CD8-positive, alpha-beta memory T cell (primary cell): Measurements from ENCODE around the gene LRP1B. TPM values are rescaled to one million over a fixed set of nuclear protein-coding genes. Genes with fewer than 3 reads are reported as not detected.

Experiments used
- CTCF ChIA-PET: fragments of 350-600 bp; sonication (Branson Sonifier 250); formaldehyde crosslinking; loops from one replicate; lab custom pipeline; 2021; ENCODE audit warnings: antibody characterized with exemption; lab: Charles Lee
- POLR2A ChIA-PET: fragments of 350-600 bp; sonication (Branson Sonifier 250); formaldehyde crosslinking; loops from one replicate; lab custom pipeline; 2021; ENCODE audit warnings: antibody characterized with exemption; lab: Charles Lee
- DNase-seq, 5 donors: peaks; one replicate each; pipeline versions ENCODE4 v3.0.0 to v3.0.0-alpha.2; 2020 to 2022; ENCODE audit warnings: mixed read lengths in 1 of 5
- H3K27ac ChIP-seq: one replicate; pipeline ENCODE4 v1.7.0; 2013; ENCODE audit warnings: low read depth, mild to moderate bottlenecking, low read length, moderate library complexity
- H3K27me3 ChIP-seq: 2 replicates; pipeline ENCODE4 v1.7.0; 2013; ENCODE audit warnings: low read length, mild to moderate bottlenecking; ENCODE audit not compliant: insufficient read depth, poor library complexity, severe bottlenecking
- H3K36me3 ChIP-seq: 2 replicates; pipeline ENCODE4 v1.7.0; 2013; ENCODE audit warnings: mild to moderate bottlenecking, low read length, moderate library complexity; ENCODE audit not compliant: insufficient read depth
- H3K4me1 ChIP-seq: 2 replicates; pipeline ENCODE4 v1.7.0; 2013; ENCODE audit warnings: mild to moderate bottlenecking, low read length, moderate library complexity; ENCODE audit not compliant: insufficient read depth
- H3K4me3 ChIP-seq: 2 replicates; pipeline ENCODE4 v1.7.0; 2013; ENCODE audit warnings: mild to moderate bottlenecking, low read length
- H3K9me3 ChIP-seq: 2 replicates; pipeline ENCODE4 v1.7.0; 2013; ENCODE audit warnings: mild to moderate bottlenecking, low read length
- H3K27ac Mint-ChIP-seq, 8 donors: one replicate each; pipeline ENCODE4 v1.8.0; 2020 to 2021; ENCODE audit warnings: mixed read lengths in 8 of 8, mild to moderate bottlenecking in 6 of 8, inconsistent platforms in 3 of 8, moderate library complexity in 3 of 8
- H3K27me3 Mint-ChIP-seq, 2 donors: one replicate each; pipeline ENCODE4 v1.8.0; 2020 to 2021; ENCODE audit warnings: mixed read lengths in 2 of 2, mild to moderate bottlenecking in 1 of 2, moderate library complexity in 1 of 2
- H3K36me3 Mint-ChIP-seq, 3 donors: one replicate each; pipeline ENCODE4 v1.8.0; 2020 to 2021; ENCODE audit warnings: mixed read lengths in 3 of 3, inconsistent platforms in 1 of 3, mild to moderate bottlenecking in 1 of 3
- H3K4me1 Mint-ChIP-seq, 3 donors: one replicate each; pipeline ENCODE4 v1.8.0; 2020 to 2021; ENCODE audit warnings: mixed read lengths in 3 of 3, inconsistent platforms in 1 of 3, mild to moderate bottlenecking in 1 of 3
- H3K4me3 Mint-ChIP-seq, 7 donors: one replicate each; pipeline ENCODE4 v1.8.0; 2020 to 2021; ENCODE audit warnings: mixed read lengths in 7 of 7, mild to moderate bottlenecking in 6 of 7, moderate library complexity in 4 of 7, inconsistent platforms in 2 of 7
- H3K9me3 Mint-ChIP-seq, 5 donors: one replicate each; pipeline ENCODE4 v1.8.0; 2020 to 2022; ENCODE audit warnings: mixed read lengths in 5 of 5, mild to moderate bottlenecking in 3 of 5, moderate library complexity in 2 of 5, inconsistent platforms in 1 of 5
- polyA plus RNA-seq: library from polyadenylated mRNA; unstranded; fragments of 300-500 nt; fragmentation: Illumina TruSeq; gene quantifications from one replicate; pipeline ENCODE4 v1.2.3, GENCODE V29; 2021
- total RNA-seq, 2 experiments: library from RNA; stranded (reverse); gene quantifications; one replicate each; pipeline ENCODE4 v1.2.3, GENCODE V29; 2021

The LRP1B gene
- total and polyA plus RNA-seq, 3 experiments from 2014 or later = not detected

DNA sequence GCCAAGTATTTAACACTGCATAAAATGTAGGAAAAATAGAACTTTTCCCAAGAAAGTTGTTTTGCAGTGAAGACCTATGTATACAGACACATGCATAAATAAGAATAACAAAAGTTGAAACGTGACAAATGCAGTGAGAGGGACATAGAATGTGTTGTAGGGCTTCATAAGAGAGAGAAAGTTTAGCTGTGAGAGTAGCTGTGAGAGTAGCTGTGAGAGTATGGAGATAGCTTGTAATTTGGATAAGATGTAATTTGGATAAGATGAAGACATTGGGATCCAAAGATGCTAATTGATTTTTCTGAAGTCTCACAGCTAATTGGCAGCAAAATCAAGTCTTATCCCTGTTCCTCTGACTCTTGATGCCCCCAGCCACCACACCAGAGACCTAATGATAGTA lies 170.9 kb downstream of the LRP1B start:
- CTCF ChIA-PET = no interaction called here
- H3K4me1 ChIP-seq = no peaks in the 10 kb centered on the region
- H3K9me3 ChIP-seq = no peaks in the 10 kb centered on the region
- no peaks in the 10 kb centered on the region for H3K36me3 ChIP-seq
- H3K27ac ChIP-seq = no peak overlapping the region
- H3K4me3 Mint-ChIP-seq = no peak overlapping the region
- H3K4me1 Mint-ChIP-seq = no peaks in the 10 kb centered on the region
- no peaks in the 10 kb centered on the region for H3K27me3 ChIP-seq
- peaks cover 0 to 32% (median 5%) of the 10 kb centered on the region in 5 donors for H3K9me3 Mint-ChIP-seq
- H3K36me3 Mint-ChIP-seq = no peaks in the 10 kb centered on the region
- no peak for DNase-seq
- no peak overlapping the region for H3K4me3 ChIP-seq
- POLR2A ChIA-PET = no interaction called here
- no peaks in the 10 kb centered on the region for H3K27me3 Mint-ChIP-seq
- no peak overlapping the region for H3K27ac Mint-ChIP-seq

DNA sequence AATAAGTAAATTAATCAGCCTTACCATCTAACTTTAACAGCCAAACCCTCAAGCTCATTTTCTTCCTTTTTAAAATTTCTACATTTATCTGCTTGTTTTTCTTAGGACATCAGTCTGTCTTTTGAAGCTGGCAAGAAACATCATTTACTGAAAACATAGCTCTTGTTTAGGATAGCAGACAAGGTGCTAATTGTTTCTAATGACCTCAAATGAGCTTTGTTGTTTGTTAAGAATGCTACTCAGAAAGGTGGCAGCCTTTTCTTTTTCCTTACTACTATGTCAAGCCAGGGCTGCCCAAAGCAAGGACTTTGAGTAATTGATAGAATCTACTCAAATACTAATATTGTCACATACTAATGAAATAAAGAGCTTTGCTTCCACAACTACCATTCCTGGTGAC lies 171.8 kb downstream of the LRP1B start:
- CTCF ChIA-PET = no interaction called here
- Mint-ChIP-seq H3K4me1 (no peaks in the 10 kb centered on the region), H3K27ac (no peak overlapping the region), H3K9me3 (peaks cover 0 to 39% (median 5%) of the 10 kb centered on the region in 5 donors), H3K36me3 (no peaks in the 10 kb centered on the region), H3K4me3 (no peak overlapping the region), H3K27me3 (no peaks in the 10 kb centered on the region)
- Histone ChIP-seq H3K9me3 (no peaks in the 10 kb centered on the region), H3K27ac (no peak overlapping the region), H3K4me3 (no peak overlapping the region), H3K27me3 (no peaks in the 10 kb centered on the region), H3K36me3 (no peaks in the 10 kb centered on the region), H3K4me1 (no peaks in the 10 kb centered on the region)
- no peak for DNase-seq
- POLR2A ChIA-PET = no interaction called here

DNA sequence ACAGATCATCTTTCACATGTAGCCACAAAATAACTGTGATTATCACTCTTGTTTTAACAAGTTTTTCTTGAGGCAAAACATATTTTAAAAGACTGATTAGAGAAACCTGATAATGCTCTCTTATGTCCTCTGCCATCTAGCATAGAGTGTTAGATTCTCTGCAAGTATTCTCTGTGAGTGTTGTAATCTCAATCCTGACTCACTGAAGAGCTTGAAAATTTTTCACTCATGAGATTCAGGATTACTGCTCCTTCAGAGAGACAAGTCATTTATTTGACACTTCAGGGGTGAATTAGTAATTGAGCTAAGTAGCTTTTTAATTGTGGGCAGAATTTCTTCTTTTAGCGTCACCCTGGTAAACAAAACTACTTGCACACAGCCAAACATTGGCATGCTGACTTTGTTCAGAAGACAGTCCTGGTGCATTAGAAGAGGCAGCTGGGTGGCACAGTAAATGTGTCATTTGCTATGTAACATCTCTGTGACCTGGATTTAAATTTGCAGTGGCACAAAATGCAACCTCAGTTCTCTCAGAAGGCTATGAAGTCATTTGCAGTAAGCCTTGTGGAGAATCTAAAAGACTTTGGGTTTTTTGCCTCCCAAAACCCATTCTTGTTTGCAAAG lies 172.9 kb downstream of the LRP1B start:
- Mint-ChIP-seq H3K9me3 (peaks cover 0 to 44% (median 5%) of the 10 kb centered on the region in 5 donors), H3K36me3 (no peaks in the 10 kb centered on the region), H3K4me3 (no peak overlapping the region), H3K27me3 (no peaks in the 10 kb centered on the region), H3K27ac (no peak overlapping the region), H3K4me1 (no peaks in the 10 kb centered on the region)
- Histone ChIP-seq H3K27me3 (no peaks in the 10 kb centered on the region), H3K4me3 (no peak overlapping the region), H3K4me1 (no peaks in the 10 kb centered on the region), H3K9me3 (no peaks in the 10 kb centered on the region), H3K36me3 (no peaks in the 10 kb centered on the region), H3K27ac (no peak overlapping the region)
- CTCF ChIA-PET = no interaction called here
- no peak for DNase-seq
- POLR2A ChIA-PET = no interaction called here

DNA sequence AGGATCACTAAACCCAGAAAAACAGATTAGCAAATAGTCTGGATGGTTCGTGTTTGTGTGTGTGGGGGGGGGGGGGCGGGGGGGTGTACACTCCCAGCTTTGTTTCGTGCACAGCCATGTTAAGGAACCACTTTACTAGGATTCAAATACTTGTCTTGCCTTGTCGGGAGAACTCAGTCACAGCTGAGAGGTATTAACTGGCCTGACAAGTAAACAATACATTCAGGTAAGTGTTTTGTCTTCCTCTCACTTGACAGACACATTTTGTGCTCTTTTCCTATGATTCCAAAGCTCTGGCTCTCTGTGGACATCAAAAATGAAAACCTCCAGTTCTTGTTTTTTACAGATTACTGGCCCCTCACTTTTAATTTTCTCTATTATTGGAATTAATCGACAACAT lies 173.5 kb downstream of the LRP1B start:
- H3K36me3 Mint-ChIP-seq = no peaks in the 10 kb centered on the region
- ChIA-PET POLR2A (no interaction called here), CTCF (no interaction called here)
- H3K27ac Mint-ChIP-seq = no peak overlapping the region
- no peaks in the 10 kb centered on the region for H3K36me3 ChIP-seq
- H3K4me3 ChIP-seq = no peak overlapping the region
- no peaks in the 10 kb centered on the region for H3K27me3 ChIP-seq
- H3K27ac ChIP-seq = no peak overlapping the region
- H3K4me3 Mint-ChIP-seq = no peak overlapping the region
- no peaks in the 10 kb centered on the region for H3K27me3 Mint-ChIP-seq
- no peaks in the 10 kb centered on the region for H3K9me3 ChIP-seq
- DNase-seq = no peak
- no peaks in the 10 kb centered on the region for H3K4me1 Mint-ChIP-seq
- H3K4me1 ChIP-seq = no peaks in the 10 kb centered on the region
- peaks cover 0 to 48% (median 4%) of the 10 kb centered on the region in 5 donors for H3K9me3 Mint-ChIP-seq

DNA sequence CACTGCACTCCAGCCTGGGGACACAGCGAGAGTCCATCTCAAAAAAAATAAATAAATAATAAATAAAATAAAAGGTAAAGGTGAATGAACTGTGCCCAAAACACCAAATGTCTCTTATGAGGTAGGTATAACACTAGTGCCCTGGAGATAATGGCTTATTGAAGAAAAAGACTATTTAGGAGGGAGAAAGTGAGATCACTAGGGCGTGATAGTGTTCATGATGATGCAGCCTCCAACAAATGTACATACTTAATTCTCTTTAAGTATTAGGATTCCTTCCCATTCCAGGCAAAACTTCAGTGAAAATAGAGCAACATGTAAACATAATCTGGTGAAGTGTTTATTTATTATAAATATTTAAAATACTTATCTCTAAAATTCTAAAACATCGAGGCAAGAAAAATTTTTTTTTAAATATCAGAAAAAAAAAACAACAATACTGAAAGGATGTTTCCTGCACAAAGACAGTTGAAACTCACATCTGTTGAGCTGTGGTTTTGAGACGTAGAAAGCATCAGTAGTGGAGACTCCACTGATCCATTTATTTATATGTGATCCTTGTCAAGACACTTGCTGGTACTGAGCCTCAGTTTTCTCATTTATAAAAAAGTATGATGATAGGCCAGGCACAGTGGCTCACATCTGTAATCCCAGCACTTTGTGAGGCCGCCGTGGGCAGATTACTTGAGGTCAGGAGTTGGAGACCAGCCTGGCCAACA lies 183.3 kb downstream of the LRP1B start:
- Mint-ChIP-seq H3K9me3 (peaks cover 5 to 28% (median 18%) of the 10 kb centered on the region in 5 donors), H3K27ac (no peak overlapping the region), H3K36me3 (peaks cover 0 to 1% (median 0%) of the 10 kb centered on the region in 3 donors), H3K27me3 (no peaks in the 10 kb centered on the region), H3K4me1 (no peaks in the 10 kb centered on the region), H3K4me3 (no peak overlapping the region)
- no peak for DNase-seq
- no peaks in the 10 kb centered on the region for H3K4me1 ChIP-seq
- POLR2A ChIA-PET = no interaction called here
- CTCF ChIA-PET = no interaction called here
- no peaks in the 10 kb centered on the region for H3K9me3 ChIP-seq
- no peaks in the 10 kb centered on the region for H3K27me3 ChIP-seq
- no peak overlapping the region for H3K4me3 ChIP-seq
- no peaks in the 10 kb centered on the region for H3K36me3 ChIP-seq
- H3K27ac ChIP-seq = no peak overlapping the region

DNA sequence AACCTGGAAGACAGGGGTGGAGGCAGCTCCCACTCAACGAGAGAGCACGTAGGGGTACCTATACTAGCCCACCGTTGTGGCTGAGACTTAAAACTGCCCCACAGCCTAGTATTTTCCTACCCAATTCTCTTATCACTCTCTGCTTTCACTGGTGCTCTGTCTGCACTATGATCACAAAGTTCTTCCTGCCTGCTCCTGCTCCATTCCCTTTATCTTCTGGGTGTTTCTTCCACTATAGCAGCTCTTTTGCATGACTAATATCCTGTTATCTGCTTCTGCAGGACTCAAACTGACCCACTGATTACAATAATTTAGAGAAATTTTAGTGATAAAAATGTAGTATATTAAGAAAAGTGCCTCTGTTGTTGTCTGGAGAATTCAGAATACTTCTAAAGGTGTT lies 184.8 kb downstream of the LRP1B start:
- no peak overlapping the region for H3K4me3 Mint-ChIP-seq
- no peak for DNase-seq
- H3K36me3 Mint-ChIP-seq = peaks cover 0 to 1% (median 0%) of the 10 kb centered on the region in 3 donors
- CTCF ChIA-PET = no interaction called here
- Histone ChIP-seq H3K4me1 (no peaks in the 10 kb centered on the region), H3K27me3 (no peaks in the 10 kb centered on the region), H3K36me3 (no peaks in the 10 kb centered on the region), H3K9me3 (no peaks in the 10 kb centered on the region), H3K27ac (no peak overlapping the region), H3K4me3 (no peak overlapping the region)
- POLR2A ChIA-PET = no interaction called here
- peaks cover 5 to 30% (median 16%) of the 10 kb centered on the region in 5 donors for H3K9me3 Mint-ChIP-seq
- H3K27ac Mint-ChIP-seq = peak overlapping the region in 1 of 8 donors; percentile 38
- H3K4me1 Mint-ChIP-seq = no peaks in the 10 kb centered on the region
- H3K27me3 Mint-ChIP-seq = no peaks in the 10 kb centered on the region

DNA sequence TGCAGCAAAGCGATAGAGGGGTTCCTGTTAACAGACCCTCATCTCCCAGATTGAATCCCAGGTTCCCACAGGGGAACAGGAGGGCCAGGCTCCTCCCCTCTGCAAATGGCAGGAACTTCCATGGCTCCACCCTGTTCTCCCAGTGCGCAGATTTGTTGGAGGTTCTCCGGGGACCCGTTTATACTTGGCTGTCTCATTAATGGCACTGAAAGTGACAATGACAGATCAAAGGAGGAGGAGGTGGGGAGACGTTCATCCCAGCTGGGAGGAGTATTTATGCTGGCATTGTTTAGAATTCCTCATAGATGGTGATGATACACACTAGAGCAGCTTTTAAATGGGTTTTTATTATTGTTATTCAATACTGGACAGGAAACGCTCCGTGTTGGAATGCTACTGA lies 186.9 kb downstream of the LRP1B start:
- no peak for DNase-seq
- H3K4me3 ChIP-seq = no peak overlapping the region

DNA sequence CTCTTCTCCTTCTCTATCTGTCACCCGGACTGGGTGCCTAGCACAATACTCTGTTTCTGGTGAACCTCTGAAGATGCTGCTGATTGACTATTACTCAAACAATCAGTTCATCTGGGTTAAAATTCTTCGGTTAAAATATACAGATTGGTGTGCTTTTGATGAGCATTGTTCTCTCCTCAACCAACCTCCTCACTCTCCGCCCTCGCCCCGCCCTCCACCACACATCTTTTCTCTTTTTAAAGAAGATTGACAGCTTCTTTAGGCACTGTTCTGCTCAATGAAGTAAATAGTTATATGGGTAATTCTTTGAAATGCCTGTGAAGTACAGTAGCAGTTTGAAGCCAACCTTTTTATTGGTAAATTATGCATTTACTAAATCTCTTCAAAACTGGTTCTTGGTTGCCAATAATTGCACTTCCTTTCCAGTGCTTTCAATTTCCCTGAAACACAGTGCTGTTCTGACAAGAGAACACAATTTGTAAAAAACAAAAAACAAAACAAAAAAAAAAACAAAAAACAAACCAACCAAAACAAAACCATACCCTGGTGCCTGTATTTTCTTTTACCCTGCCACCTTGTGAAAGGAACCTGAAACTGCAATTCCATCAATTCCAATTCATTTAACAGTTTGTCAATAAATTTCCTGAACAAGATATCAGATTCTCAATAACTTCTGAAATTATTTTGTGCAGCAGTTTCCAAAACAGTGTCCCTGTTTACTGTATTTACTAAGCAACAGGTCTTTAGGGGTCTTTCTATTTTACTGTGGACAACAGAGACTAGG lies 188.6 kb downstream of the LRP1B start:
- Mint-ChIP-seq H3K27ac (no peak overlapping the region), H3K4me1 (no peaks in the 10 kb centered on the region), H3K27me3 (no peaks in the 10 kb centered on the region), H3K4me3 (no peak overlapping the region), H3K36me3 (peaks cover 0 to 1% (median 0%) of the 10 kb centered on the region in 3 donors), H3K9me3 (peaks cover 8 to 40% (median 16%) of the 10 kb centered on the region in 5 donors)
- DNase-seq = no peak
- ChIA-PET POLR2A (no interaction called here), CTCF (no interaction called here)
- no peaks in the 10 kb centered on the region for H3K9me3 ChIP-seq
- H3K27me3 ChIP-seq = no peaks in the 10 kb centered on the region
- no peaks in the 10 kb centered on the region for H3K36me3 ChIP-seq
- H3K27ac ChIP-seq = no peak overlapping the region
- H3K4me1 ChIP-seq = no peaks in the 10 kb centered on the region
- no peak overlapping the region for H3K4me3 ChIP-seq

More for the DNA sequence above, 186.9 kb downstream of the LRP1B start:
- no peaks in the 10 kb centered on the region for H3K4me1 ChIP-seq
- Mint-ChIP-seq H3K9me3 (peaks cover 5 to 28% (median 12%) of the 10 kb centered on the region in 5 donors), H3K27me3 (no peaks in the 10 kb centered on the region), H3K36me3 (peaks cover 0 to 1% (median 0%) of the 10 kb centered on the region in 3 donors), H3K27ac (no peak overlapping the region), H3K4me1 (no peaks in the 10 kb centered on the region), H3K4me3 (no peak overlapping the region)
- H3K27me3 ChIP-seq = no peaks in the 10 kb centered on the region
- CTCF ChIA-PET = no interaction called here
- H3K36me3 ChIP-seq = no peaks in the 10 kb centered on the region
- no peak overlapping the region for H3K27ac ChIP-seq
- POLR2A ChIA-PET = no interaction called here
- H3K9me3 ChIP-seq = no peaks in the 10 kb centered on the region
